Brain microvascular endothelial cell (primary cell): ENCODE results near the gene RHNO1.

Experiments used
- DNase-seq: peaks from one replicate; pipeline ENCODE4 v3.0.0-alpha.2; 2020
- H3K27ac ChIP-seq: fragments of 250-450 bp; sonication (Bioruptor Pico); 2 replicates; pipeline ENCODE4 v1.5.1; 2020; ENCODE audit warnings: mild to moderate bottlenecking, moderate library complexity
- H3K27me3 ChIP-seq: fragments of 250-450 bp; sonication (Bioruptor Pico); replicated peaks from 2 replicates; pipeline ENCODE4 v1.5.1; 2020; ENCODE audit warnings: mild to moderate bottlenecking
- H3K36me3 ChIP-seq: fragments of 250-450 bp; sonication (Bioruptor Pico); replicated peaks from 2 replicates; pipeline ENCODE4 v1.5.1; 2020; ENCODE audit warnings: mild to moderate bottlenecking
- H3K4me3 ChIP-seq: 2 replicates; pipeline ENCODE4 v1.5.1; 2011; ENCODE audit warnings: low read depth, mild to moderate bottlenecking, control low read depth, low read length, moderate library complexity
- in situ Hi-C: cut with HindIII; loops from 2 replicates; pipeline ENCODE4 v1.10.0; 2017; ENCODE audit warnings: low sequenced_read_pairs, low pct_ligation_motif_present
- TF ChIP-seq, protein P1 (sequence below): IDR thresholded peaks from 2 replicates; pipeline ENCODE4 v1.5.1; 2011; ENCODE audit warnings: low read depth, mild to moderate bottlenecking, moderate library complexity, low read length, control low read depth, inconsistent platforms; ENCODE audit errors: missing control alignments

The RHNO1 gene

DNA sequence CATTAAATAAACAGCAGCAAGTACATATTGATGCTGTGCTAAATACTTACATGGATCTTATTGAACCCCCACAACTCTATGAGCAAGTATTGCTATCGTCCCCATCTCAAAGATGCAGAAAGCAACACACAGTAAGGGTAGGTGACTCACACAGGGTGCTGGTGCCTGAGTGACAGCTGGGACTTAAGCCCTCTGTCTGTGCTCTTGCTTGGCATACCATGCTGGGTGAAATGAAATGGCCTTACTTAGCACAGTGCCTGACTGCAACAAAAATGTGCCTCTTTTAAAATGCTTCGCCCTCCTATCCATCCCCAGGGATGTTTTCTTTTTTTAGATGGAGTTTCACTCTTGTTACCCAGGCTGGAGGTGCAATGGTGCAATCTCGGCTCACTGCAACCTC is 21.0 kb upstream of the RHNO1 start:
- H3K27me3 ChIP-seq, result no peaks in the 10 kb centered on the region
- no peak overlapping the region for H3K4me3 ChIP-seq
- no peak overlapping the region for H3K27ac ChIP-seq
- TF ChIP-seq, protein P1, sequence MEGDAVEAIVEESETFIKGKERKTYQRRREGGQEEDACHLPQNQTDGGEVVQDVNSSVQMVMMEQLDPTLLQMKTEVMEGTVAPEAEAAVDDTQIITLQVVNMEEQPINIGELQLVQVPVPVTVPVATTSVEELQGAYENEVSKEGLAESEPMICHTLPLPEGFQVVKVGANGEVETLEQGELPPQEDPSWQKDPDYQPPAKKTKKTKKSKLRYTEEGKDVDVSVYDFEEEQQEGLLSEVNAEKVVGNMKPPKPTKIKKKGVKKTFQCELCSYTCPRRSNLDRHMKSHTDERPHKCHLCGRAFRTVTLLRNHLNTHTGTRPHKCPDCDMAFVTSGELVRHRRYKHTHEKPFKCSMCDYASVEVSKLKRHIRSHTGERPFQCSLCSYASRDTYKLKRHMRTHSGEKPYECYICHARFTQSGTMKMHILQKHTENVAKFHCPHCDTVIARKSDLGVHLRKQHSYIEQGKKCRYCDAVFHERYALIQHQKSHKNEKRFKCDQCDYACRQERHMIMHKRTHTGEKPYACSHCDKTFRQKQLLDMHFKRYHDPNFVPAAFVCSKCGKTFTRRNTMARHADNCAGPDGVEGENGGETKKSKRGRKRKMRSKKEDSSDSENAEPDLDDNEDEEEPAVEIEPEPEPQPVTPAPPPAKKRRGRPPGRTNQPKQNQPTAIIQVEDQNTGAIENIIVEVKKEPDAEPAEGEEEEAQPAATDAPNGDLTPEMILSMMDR, result no peak
- H3K36me3 ChIP-seq, result no peaks in the 10 kb centered on the region
- in situ Hi-C loops, result no loop called here
- DNase-seq, result no peak

DNA sequence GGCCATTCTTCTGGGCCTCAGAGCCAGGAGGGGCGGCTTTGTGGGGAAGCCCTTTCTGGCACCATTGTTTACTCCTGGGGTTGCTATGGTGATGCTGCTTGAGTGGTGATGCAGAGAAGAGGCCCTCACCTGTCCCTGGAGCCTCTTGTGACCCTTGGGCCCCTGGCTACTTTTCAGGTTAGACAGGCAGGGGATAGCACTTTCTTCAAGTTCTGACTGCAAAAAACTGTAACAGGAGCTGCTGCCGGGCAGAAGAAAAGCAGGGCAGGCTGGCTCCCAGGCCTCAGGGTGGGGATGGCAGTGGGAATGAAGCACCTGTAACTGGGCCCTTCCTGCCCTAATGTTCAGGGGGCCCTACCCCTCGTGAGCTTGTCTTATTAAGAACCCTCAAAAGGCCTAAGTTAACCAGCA is 20.0 kb upstream of the RHNO1 start, which contains the start of gene TEX52:
Gene TEX52 (minus strand): TSS at position 19 of the 411 bp plus-strand sequence. CDS start 13 bp downstream, at position 6.
- DNase-seq, result no peak
- Histone ChIP-seq H3K4me3 (no peak within 1 kb of the TSS), H3K36me3 (no peaks in the 10 kb centered on the region), H3K27ac (no peak within 1 kb of the TSS), H3K27me3 (no peaks in the 10 kb centered on the region)
- TF ChIP-seq, protein P1, result no peak
- in situ Hi-C loops, result no loop called here

DNA sequence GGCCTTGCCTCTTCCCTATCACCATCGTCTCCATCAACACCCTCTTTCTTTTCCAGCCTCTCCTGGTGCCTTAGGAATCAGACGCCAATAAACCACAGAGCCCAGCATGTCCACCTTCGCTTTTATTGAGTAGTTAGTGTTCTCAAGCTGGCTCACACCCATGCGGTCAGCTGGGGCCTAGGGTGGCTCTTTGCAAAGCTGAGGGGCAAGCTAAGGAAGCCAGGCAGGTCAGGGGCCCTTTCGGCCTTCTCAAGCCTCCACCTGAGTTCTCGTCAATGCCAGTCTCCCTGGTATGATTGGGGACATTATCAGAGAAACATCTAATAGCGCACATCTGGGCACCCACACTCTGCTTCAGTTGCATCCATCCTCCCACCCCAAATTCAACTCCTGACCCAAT is 19.4 kb upstream of the RHNO1 start:
- Histone ChIP-seq H3K27ac (no peak overlapping the region), H3K27me3 (no peaks in the 10 kb centered on the region), H3K4me3 (no peak overlapping the region), H3K36me3 (no peaks in the 10 kb centered on the region)
- no peak for DNase-seq
- in situ Hi-C loops, result no loop called here
- TF ChIP-seq, protein P1, result no peak

DNA sequence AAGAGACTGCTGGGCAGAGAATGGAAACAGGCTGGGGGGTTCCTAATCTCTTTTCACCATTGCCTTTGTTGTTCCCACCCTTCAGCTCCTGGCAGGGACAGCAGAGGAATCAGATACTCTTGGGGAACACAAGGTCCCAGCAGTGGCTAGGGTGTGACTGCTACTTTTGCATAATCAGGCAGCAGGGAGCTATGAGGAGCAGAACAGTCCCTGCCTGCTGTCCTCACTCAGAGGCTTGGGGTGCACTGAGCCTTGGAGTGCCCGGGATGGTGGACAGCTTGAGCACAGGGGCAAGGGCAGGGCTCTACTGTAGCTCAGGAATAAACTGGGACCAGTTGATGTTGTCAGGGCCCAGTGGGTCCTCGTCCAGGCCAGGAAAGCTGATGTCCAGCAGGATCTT is 18.7 kb upstream of the RHNO1 start:
- DNase-seq, result no peak
- Histone ChIP-seq H3K4me3 (no peak overlapping the region), H3K27me3 (no peaks in the 10 kb centered on the region), H3K36me3 (no peaks in the 10 kb centered on the region), H3K27ac (no peak overlapping the region)
- in situ Hi-C loops, result no loop called here
- TF ChIP-seq, protein P1, result no peak

DNA sequence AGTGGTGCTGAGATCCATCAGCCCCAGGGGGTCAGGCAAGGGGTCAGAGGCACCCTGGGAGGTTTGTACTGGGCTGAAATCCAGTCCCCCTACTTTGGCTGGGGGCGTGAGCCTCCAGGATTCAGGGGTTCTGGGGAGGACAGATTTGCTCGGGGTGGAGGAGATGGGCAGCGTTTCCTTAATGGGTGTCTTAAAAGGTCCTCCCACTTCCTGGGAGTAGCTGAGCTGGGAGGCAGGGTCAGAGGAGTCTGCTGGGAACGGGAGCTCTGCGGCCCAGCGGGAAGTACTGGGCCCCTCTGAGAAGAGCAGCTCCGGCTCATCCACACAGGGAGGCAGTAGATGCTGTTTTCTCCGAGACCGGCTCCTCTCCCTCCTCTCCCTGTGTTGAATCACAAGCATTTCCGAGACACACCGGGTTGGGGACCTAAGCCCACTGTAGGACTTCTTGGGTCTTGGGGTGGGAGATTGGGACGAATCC is 18.0 kb upstream of the RHNO1 start:
- peak; percentile 14 for DNase-seq
- in situ Hi-C loops, result no loop called here
- H3K27me3 ChIP-seq, result no peaks in the 10 kb centered on the region
- TF ChIP-seq, protein P1, result peak; percentile 5
- no peaks in the 10 kb centered on the region for H3K36me3 ChIP-seq
- H3K27ac ChIP-seq, result no peak overlapping the region
- H3K4me3 ChIP-seq, result no peak overlapping the region

DNA sequence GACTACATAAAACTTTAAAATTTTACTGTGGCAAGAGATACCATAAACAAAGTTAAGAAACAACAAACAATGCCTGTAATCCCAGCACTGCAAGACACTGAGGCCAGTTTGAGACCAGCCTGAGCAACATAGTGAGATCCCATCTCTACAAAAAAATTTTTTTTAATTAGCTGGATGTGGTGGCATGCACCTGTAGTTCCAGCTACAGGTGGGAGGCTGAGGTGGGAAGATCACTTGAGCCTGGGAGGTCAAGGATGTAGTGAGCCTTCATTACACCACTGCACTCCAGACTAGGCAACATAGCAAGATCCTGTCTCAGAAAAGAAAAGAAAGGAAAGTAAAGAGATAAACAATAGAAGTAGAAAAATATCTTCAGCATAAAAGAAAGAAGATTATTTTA is 16.9 kb upstream of the RHNO1 start:
- DNase-seq, result no peak
- no peak overlapping the region for H3K27ac ChIP-seq
- TF ChIP-seq, protein P1, result no peak
- H3K4me3 ChIP-seq, result no peak overlapping the region
- H3K36me3 ChIP-seq, result no peaks in the 10 kb centered on the region
- no peaks in the 10 kb centered on the region for H3K27me3 ChIP-seq
- in situ Hi-C loops, result no loop called here
